NCI-H460 (cell line): ENCODE data around the gene PCSK4. TPM values are rescaled to one million over a fixed set of nuclear protein-coding genes. Genes with fewer than 3 reads are reported as not detected.
A peak's percentile ranks its signal among the peaks of the same experiment; 100 is the strongest.
"Not testable (repeated sequence)": the region's sequence is repeated elsewhere in the genome, so short reads cannot be mapped to it uniquely, and the experiment has no call there.

Experiments used
- DNase-seq: peaks from one replicate; pipeline ENCODE4 v3.0.0-alpha.2; 2016; ENCODE audit warnings: low read depth; ENCODE audit errors: extremely low read depth
- total RNA-seq: library from RNA; depleted of rRNA; stranded (reverse); fragments of >200 nt; shearing (Covaris generic); gene quantifications from 2 replicates; pipeline ENCODE4 v1.2.3, GENCODE V29; 2014

The PCSK4 gene
- total RNA-seq, 1 experiment from 2014 or later: 0.79 TPM

DNA sequence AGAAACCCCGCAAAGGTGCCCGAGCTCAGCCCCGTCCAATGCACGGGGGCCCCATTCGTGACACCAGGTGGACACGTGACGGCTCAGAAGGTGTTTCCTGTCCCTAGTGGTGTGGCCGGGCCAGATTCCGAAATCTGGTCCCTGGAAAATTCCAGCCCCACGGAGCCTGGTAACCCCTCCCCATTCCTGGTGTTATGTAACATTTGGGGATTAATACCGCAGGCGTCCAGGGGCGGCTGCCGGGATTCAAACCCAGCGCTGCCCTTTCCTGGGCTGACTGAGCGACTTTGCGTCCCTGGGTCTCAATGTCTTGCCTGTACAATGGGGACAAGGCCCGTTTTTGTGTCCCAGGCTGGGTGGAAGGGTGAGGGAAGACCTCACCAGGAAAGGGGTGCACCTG lies 32.7 kb upstream of the PCSK4 start:
- DNase-seq: no peak

DNA sequence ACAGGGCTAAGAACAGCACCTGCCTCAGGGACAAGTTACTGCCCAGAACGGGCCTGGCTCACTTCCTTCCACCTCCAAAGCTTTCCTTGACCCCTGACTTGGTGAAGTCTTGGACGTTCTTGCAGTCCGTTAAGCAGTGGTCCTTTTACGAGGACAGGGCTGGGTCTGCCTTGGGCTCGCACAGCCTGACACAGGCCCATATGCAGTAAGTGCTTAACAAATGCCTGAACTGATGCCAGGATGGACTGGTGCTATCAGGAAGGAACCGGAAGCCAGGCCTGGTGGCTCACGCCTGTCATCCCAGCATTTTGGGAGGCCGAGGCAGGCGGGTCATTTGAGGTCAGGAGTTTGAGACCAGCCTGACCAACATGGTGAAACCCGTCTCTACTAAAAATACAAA lies 31.9 kb upstream of the PCSK4 start:
- no peak for DNase-seq

DNA sequence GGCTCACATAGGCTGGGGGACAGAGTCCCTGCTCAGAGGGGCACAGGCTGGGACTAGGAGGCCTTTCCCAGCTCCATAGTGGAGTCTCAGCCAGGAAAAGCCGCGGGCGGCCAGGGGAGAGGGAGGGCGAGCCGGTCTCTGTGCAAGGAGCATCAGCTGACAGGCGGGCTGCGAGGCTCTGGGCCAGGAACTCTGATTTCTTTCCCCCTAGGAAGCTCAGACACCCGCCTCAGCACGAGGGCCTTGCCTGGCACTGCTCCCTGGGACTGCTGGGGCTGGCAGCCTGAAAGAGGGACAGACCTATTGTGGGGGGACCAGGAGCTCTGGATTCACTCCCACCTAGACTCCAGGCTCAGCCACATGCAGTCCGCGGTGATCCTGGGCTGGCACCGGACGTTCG lies 31.5 kb upstream of the PCSK4 start:
- no peak for DNase-seq

DNA sequence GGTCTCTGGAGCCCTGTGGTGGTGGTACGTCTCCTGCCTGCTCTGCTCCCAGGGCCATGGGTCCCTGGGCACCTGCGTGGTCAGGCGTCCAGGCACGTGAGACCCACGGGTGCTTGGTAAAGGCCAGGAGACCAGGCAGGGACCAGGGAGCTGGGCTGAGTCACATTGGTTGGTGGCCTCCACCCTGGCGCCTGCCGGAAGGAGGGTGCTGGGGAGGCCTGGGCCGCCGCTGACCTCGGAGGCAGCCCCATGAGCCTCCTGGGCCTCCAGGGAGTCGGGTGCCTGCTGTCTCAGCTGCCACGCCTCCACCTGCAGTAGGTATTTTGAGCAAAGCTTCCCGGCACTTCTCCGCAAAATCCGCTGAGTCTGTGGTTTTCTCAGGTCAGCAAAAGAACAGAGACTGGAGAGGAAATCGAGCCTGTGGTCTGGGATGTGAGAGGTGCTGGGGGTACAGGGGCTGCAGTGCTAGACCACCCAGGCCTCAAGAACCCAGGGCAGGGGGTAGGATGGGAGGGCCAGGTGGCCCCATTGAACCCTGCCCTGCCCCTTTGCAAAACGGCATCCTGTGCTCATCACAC lies 30.1 kb upstream of the PCSK4 start:
- no peak for DNase-seq

DNA sequence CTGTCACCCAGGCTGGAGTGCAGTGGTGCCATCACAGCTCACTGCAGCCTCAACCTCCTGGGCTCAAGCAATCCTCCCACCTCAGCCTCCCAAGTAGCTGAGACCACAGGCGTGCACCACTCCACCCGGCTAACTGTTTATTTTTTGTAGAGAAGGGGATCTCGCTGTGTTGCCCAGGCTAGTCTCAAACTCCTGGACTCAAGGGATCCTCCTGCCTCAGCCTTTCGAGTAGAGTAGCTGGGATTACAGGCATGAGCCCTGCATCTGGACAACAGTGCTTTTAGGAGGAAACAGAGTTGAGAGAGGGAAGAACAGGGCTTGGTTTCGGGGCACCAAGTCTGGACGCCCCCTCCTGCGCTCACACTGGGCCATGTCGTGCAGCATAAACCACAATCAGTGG lies 29.7 kb upstream of the PCSK4 start:
- DNase-seq: not testable (repeated sequence)

DNA sequence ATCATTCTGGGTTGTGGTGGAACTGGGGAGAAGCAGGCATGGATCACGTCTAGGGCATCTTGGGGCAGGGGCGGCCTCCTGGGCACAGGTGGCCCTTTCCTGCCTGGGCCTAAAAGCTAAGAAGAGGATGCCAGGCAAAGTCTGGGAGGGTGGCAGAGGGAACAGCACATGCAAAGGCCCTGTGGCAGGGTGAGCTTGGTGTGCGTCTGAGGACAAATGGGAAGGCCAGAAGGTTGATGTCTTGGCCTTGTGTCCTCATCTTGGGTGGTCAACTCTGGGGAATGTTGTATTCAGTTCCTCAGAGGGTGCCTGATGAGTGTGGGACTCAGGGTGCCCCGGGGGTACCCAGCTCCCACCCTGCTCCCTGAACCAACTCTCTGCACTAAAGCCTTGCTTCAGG lies 28.3 kb upstream of the PCSK4 start:
- DNase-seq: no peak

DNA sequence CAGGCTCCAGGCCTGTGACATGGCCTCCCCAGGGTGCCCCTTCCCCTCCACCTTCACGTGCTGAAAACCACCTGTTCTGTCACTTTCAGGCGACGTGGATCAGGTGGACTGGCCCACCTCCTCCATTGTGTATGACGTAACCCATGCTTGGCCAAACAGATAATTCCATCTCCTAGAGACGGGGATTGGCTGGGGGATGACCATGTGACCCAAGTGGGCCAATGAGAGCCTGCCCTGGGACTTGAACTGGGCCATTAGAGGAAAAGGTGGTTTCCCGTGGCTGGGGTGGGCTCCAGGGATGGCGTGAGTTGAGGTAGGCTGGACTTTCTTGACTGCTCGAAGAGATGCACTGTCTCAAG lies 26.2 kb upstream of the PCSK4 start:
- no peak for DNase-seq

DNA sequence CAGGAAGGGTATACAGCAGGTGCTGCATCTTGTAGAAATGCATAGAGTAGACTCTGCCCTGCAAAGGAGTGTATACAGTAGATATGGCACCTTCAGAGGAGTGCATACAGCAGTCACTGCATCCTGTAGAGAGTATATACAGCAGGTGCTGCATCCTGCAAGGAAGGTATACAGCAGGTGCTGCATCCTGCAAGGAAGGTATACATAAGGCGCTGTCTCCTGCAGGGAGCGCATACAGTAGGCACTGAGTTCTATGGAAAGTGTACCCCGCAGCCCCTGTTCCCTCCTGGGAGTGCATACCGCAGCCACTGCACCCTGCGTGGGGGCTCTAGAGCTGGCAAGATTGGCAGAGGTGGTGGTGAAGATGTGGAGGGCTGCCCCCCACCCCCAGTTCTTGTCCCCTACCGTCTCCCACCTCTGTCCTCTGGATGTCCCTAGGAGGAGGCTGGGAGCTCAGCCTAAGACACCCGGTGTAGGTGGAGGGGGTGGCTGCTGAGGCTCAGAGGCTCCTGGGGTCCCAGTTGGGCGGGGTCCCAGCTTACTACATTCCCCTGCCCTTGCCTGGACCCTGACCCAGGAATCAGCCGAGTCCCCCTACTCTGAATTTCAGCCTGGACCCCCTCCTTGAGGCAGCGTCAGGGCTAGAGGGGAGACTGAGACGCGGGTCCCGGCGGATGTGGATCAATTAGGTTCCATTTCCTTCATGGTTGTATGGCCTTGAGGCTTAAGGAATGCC lies 25.0 kb upstream of the PCSK4 start:
- DNase-seq: no peak

DNA sequence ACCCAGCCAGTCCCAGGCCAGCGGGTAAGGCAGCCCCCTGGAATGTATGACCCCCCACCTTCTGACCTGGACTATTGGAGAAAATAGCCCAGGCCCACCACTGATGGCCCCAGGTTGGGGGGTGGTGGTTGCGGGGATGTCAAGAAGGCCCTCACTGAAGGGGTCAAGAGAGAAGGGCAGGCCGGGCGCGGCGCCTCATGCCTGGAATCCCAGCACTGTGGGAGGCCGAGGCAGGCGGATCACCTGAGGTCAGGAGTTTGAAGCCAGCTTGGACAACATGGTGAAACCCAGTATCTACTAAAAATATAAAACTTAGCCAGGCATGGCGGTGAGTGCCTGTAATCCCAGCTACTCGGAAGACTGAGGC lies 24.1 kb upstream of the PCSK4 start:
- DNase-seq: no peak

DNA sequence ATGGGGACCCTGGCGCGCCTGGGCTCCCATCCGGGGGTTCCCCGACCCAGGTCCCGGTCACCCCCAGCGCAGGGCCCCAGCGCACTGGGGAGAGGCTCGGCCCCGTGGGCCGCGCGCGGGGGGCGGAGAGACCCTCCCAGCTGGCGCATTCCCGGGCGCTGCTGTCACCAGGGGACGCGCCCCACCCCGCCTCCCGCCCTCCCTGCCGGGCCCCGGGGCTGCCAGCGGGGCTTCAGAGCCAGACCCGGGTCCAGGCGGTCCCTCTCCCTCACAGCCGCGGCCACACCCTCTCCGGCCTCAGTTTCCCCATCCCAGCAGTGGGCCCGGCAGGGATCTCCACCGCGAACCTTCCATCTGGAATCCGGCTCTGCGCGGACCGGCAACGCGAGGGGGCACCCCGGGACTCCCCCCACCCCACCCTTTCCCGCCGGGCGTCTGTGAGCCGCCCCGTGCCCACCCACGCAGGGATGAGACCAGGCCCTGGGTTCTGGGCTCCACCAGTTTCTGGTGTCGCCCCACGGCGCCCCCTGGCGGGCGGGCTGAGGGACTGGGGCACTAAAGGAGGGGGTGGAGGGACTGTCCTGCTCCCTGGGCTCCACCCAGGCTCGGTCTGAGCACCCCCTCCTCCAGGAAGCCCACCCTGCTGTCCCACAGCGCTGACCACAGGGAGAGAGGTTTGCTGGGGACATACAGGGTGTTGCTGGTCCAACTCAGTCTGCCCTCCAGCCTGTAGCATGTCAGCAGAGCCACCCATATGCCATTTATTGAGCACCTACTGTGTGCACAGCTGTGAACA lies 23.5 kb upstream of the PCSK4 start:
- DNase-seq: peak; percentile 45

DNA sequence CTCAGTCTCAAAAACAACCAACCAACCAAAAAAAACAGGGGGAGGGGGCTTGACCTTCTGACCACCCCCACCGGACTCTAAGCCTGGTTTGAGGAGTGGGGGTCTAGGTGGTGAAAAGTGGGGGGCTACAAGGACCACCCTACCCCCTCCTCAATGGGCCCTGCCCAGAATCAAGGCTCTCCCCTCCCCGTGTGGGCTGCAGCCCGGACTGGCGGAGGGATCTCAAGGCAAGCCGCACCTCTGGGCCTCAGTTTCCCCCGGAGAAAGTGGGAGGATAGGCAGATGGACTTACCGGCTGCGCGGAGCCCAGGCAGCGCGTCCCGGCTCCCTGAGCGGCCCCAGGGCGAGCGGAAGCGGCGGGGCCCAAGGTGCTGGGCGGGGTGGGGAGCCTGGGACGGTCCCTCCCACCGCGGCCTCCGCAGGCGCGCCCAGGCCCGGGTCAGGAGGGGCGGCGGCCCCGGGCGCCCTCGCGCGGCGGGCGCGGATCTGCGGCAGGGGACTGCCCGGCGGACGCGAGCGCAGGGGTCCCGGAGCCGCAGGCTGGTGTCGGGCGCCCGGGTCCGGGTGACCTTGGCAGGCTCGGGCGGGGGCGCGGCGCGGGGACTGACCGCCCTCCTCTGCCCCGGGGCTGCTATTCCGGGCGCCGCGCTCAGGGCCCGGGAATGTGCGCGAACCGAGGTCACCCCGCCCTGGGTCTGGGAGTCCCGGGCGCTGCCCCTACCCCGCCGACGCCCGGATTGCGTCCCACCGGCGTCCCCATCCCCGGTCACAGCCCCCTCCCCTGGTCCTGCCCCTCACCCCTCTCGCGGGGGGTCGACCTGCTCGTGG lies 22.7 kb upstream of the PCSK4 start, which contains the start of gene ADAMTSL5:
Gene ADAMTSL5, minus strand, starts transcription at position 349 of the 828 bp plus-strand sequence. CDS start 2,076 bp downstream, outside the sequence.
- DNase-seq: peak; percentile 42

DNA sequence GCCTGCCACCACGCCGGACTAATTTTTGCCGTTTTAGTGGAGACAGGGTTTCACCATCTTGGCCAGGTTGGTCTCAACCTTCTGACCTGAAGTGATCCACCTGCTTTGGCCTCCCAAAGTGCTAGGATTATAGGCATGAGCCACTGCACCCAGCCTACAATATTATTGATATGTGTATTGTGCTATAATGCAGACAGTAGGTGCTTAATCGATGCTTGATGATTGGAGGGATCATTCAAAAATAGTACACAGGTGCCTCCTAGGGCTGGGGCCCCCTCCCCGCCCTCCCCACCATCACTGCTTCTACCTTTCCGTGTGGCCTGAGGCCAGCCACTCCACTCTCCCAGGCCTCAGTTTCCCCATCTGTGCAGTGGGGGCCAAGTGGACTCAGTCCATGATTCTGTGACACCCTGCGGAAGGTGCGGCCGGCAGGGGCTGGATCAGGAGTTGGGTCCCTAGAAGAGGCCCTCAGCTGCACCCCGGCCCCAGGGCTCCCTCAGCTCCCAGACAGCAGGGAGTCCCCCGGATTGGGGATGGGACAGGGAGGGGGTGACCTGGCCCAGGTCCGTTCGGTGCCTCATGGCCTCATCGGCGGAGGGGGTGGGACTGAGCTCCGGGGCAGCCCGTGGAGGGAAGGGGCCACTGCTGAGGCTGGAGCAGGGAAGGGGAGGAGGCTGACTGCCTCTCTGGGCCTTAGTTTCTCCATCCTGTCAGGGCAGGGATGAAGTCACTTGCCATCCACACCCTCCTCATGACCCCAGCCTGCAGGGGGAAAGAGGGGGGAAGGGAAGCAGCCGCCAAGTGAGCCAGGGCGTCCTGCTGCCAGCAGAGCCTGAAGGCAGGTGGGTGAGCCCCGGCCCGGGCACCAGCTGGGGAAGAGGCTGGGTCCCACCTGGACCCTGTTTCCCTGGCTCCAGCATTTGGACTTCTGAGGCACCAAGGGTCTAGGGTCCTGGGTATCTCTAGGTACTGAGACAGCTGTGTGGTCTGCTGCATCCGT lies 21.5 kb upstream of the PCSK4 start:
- DNase-seq: no peak

DNA sequence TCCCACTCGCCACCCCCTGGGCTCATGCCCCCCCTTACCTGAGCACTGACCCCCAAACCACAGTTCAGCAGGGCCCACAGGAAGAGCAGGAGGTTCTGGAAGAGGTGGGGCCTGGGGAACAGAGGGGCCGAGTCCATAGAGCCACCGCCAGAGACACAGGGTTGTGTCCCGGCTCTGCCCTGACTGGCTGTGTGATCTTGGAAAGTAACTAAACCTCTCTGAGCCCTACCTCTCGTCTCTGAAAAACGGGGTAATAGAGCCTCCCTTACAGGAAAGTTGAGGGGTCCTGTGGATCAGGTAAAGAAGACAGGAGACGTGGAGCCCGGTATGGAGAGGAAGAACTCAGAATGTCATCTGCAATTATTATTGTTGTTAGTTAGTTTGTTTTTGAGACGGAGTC lies 20.7 kb upstream of the PCSK4 start:
- no peak for DNase-seq

DNA sequence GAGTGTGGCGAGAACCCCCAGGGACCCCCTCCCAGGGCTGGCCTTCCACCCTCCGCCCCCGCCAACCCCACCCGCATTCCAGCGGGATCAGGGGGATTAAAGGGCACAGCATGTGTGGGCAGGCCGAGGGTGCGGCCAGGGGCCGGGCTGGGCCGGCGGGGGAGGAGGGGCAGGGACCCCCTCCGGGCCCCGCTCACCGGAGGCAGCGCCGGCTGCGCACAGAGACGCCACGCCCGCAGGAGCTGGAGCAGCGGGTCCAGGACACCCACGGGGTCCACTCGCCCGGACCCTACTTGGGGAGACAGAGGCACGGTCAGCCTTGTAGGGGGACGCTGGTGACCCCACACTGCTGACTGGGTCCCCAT lies 20.3 kb upstream of the PCSK4 start:
- DNase-seq: no peak

DNA sequence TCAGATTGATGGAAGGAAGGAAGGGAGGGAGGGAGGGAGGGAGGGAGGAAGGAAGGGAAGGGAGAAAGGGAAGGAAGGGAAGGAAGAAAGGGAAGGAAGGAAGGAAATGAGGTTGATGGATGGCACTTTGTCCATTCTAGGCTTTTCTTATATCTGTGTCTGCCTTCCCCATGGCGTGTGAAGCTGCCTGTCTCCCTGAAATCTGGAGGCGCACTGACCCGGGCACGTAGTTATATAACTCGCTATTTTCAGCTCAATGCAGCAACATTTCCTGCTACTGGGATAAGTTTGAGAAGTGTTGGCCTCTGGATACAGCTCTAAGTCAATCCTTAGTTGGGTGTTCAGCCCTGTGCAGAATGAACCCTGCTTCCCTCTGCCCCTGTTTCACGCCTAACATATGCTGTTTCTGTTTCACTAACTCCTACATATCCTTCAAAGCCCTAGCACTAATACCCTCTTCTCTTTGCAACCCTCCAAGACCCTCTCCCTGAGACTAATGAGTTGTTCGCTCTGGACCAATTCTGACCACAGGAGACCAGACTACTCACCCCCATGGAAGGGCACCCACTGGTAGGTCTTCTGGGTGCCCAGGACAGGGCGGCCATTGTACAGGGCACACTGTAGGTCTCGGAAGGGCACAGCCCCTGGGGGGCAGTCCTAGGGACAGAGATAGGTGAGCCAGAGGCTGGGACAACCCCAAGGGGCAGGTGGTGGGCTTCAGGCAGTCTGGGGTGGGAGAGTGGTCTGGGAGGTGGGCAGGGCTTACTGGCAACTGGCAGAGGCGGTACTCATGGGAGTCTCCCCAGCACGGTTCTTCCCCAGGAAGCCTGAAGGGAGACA lies 19.7 kb upstream of the PCSK4 start:
- no peak for DNase-seq

DNA sequence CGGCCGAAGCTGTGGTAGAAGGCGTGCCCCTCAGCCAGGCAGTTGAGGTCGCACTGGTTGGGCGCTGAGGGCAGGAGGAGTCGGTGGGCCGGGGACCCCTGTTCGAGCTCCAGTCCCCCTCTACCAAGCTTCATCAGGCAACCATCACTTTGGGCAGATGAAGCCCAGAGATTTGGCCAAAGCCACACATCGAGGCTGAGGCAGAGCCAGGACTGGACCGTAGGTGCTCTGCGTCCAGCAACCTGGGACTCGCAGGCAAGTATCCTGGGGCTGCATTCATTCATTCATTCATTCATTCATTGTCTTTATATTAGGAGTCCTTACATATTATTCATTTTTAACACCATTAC lies 18.3 kb upstream of the PCSK4 start:
- DNase-seq: no peak

DNA sequence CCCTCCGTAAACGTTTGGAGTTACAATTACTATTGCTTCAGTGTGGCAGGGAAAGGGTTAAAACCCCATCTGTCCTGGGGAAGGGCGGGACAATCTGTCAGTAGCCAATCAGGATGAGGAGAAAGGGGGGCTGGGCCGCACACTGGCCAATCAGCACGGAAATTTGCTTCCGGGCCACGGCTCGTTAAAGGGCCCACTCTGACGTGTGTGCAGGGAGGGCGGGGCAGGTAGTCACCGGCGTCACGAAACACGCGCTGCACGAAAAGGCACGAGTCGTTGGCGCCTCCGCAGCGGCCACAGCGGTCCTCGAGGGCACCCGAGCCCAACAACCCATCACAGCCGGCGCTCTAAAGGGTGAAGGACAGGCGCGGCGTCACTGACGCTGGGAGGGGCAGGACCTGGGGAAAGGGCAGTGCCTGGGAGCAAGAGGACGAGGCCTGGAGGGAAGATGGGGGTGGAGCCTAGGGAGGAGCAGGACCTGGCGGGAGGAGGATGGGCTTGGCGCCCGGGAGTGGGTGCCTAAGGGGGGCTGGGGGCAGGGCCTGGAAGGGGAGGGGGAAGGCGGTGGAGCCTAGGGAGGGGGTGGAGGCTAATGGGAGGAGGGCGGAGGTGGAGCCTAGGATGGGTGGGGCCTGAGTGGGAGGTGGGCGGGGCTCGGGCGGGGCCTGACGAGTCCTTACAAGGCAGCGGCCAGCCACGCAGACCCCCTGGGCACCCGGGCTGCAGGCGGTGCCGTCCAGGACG lies 17.8 kb upstream of the PCSK4 start:
- DNase-seq: peak; percentile 88

DNA sequence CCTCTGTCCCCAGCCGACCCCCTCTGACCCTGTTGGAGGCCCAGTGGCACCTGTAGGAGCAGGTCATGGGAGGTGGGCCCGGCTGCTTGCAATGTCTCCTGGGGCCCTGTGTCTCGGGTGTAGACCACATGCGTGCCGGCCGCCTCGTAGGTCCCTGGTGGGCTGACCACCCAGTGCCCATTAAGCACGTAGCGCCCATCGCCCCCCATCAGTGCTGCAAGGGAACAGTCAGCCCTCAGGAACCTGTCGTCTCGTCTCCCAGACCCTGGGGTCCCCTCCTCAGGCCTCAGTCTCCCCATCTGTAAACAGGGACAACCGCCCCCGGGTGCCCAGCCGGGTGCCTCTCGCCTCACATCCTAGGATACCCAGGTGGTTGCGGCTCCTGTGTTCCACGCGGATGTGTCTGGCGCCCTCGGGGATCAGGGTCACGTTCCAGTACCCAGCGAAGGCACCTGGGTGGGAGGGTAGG lies 17.1 kb upstream of the PCSK4 start:
- DNase-seq: no peak
